GM08714 (cell line): Measurements from ENCODE around the gene HPN.
"Not testable (repeated sequence)": the region's sequence is repeated elsewhere in the genome, so short reads cannot be mapped to it uniquely, and the experiment has no call there.

Experiments
- H3K4me3 ChIP-seq: fragments of 200-500 bp; sonication (Bioruptor generic); 2 replicates; pipeline ENCODE4 v1.5.1; 2014; ENCODE audit warnings: mild to moderate bottlenecking, low read length, inconsistent platforms
- ZNF274 ChIP-seq: IDR thresholded peaks from 2 replicates; pipeline ENCODE4 v1.6.1; 2012; ENCODE audit warnings: mild to moderate bottlenecking, low read depth, low read length

Gene HPN

DNA sequence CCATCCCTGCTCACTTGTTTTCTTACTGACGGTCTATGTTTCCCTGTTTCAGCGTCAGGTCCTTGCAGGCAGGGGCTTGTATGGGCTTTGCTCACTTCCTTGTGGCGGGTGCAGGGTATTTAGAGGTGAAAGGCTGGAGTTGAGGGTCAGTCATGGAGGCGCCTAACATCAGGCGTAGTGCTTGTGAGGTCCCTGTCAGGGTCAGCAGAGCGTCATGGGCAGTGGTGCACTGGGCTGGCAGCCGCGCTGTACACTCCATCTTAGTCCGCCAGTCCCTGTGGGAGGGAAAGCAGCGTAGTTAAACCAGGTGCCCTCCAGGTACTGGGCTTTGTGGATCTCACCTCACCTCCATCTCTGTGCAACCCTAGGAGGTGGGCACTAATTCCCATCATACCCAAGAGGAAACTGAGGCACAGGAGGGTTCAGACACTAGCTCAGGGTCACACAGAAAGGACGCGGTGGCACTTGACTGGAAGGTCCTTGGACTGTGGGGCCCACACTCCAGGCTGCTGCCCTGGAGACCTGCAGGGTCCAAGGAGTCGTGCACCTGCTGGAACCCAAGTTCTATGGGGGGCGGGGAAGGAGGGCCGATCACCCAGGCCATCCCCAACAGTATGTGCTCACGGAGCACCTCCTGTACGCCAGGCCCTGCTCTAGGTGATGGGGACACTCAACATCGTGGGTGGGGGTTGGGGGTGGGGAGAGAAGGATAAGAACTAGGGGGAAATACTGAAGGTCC is 36.8 kb upstream of the HPN start:
- TF ChIP-seq ZNF274, result no peak
- no peak overlapping the region for H3K4me3 ChIP-seq

DNA sequence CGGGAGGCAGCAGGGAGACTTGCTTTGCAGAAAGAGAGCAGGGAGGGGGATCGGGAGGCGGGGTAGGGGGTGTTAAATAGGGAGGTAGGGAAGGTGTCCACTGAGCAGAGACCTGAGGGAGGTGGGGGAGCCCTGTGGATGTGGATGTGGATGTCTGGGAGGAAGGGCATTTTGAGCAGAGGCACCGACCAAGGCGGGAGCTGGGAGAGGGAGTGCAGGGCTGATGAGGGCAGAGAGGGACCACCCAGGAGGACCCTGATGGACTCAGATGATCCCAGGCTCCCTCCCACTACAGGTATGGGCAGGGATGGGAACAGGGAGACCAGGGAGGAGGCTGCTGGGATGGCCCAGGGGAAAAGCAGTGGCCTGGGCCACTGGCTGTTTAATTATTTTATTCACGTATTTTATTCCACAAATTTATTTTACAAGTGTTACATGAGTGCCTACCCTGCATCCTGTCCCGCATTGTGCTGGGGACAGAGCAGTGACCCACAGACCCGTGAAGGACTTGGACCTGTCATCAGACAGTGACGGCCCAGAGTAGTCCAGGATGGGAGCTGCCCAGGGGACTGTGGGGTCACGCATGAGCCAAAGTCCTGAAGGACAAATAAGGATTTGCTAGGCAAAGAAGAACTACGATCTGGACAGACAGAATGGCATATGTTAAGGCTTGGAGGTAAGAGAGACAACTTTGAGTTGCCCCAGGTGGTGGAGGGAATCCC is 36.1 kb upstream of the HPN start:
- TF ChIP-seq ZNF274, result no peak
- no peak overlapping the region for H3K4me3 ChIP-seq

DNA sequence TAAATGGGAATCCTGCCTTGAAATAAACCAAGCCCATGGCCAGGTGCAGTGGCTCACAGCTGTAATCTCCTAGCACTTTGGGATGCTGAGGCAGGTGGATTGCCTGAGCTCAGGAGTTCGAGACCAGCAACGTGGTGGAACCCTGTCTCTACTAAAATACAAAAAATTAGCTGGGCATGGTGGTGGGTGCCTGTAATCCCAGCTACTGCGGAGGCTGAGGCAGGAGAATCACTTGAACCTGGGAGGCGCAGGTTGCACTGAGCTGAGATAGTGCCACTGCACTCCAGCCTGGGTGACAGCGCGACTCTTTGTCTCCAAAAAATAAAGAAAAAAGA is 35.5 kb upstream of the HPN start:
- H3K4me3 ChIP-seq, result not testable (repeated sequence)

DNA sequence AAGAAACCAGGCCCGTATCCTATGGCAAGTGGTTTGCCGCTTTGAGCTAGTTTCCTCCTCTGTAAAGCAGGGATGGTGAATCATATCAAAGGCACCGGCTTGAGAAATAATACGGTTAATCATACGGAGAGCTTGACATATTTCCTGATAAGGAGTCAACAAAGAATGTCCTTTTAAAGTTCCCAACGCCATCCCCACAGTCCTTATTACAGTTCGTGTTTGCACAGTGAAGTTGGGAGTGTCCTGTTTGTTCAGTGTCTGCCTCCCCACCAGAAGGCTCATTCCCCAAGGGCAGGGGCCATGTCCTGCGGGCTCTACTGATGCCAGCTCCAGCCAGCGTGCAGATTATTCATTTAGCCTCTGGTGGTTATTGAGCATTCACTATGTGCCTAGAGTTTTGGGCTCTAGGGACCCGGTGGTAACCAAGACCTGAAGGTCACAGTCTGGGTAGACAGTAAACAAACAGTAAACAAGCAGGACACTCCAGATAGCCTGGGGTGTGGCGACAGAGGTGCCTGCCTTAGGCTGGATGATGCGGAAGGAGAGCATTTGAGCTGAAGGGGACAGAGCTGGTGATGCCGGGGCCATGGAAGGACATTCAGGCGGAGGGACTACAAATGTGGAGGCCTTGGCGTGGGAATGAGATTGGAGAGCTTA is 35.1 kb upstream of the HPN start:
- no peak overlapping the region for H3K4me3 ChIP-seq

DNA sequence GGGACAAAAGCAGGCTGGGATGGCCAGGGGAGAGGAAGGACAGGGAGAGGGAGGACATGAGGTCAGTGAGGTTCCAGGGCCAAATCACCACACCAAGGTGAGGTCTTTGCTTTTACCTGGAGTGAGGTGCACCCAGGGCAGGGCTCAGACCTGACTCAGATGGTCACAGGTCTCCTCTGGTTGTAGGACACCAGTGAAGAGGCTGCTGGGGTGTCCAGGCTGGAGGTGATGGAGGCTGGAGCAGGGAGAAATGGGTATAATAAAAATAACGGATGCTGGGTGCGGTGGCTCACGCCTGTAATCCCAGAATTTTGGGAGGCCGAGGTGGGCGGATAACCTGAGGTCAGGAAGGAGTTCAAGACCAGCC is 34.5 kb upstream of the HPN start:
- no peak for TF ChIP-seq ZNF274
- no peak overlapping the region for H3K4me3 ChIP-seq

More for the DNA sequence above, 35.1 kb upstream of the HPN start:
- TF ChIP-seq ZNF274, result no peak

DNA sequence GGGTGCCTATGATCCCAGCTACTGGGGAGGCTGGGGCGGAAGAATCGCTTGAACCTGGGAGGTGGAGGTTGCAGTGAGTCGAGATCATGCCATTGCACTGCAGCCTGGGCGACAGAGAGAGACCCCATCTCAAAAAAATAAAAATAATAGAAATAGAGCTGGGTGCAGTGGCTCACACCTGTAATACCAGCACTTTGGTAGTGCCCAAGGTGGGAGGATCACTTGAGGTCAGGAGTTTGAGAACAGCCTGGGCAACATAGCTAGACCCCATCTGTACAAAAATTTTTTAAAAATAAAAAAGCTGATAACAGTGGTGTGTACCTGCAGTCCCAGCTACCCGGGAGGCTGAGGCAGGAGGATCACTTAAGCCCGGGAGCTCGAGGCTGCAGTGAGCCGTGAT is 34.1 kb upstream of the HPN start:
- not testable (repeated sequence) for H3K4me3 ChIP-seq

DNA sequence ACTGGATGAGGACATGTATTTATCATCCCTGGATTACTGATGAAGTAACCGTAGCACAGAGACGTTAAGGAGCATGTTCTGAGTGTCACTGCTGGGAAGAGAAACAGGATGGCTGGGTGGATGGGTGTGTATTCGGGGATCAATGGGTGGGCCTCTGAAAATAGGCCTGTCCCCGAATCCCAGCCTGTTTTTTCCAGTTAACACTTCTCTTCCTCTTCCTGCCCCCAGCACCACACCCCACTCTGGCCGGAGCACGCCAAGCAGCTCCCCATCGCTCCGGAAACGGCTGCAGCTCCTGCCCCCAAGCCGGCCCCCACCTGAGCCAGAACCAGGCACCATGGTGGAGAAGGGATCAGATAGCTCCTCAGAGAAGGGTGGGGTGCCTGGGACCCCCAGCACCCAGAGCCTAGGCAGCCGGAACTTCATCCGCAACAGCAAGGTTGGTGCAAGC is 32.6 kb upstream of the HPN start:
- no peak for TF ChIP-seq ZNF274
- no peak overlapping the region for H3K4me3 ChIP-seq

DNA sequence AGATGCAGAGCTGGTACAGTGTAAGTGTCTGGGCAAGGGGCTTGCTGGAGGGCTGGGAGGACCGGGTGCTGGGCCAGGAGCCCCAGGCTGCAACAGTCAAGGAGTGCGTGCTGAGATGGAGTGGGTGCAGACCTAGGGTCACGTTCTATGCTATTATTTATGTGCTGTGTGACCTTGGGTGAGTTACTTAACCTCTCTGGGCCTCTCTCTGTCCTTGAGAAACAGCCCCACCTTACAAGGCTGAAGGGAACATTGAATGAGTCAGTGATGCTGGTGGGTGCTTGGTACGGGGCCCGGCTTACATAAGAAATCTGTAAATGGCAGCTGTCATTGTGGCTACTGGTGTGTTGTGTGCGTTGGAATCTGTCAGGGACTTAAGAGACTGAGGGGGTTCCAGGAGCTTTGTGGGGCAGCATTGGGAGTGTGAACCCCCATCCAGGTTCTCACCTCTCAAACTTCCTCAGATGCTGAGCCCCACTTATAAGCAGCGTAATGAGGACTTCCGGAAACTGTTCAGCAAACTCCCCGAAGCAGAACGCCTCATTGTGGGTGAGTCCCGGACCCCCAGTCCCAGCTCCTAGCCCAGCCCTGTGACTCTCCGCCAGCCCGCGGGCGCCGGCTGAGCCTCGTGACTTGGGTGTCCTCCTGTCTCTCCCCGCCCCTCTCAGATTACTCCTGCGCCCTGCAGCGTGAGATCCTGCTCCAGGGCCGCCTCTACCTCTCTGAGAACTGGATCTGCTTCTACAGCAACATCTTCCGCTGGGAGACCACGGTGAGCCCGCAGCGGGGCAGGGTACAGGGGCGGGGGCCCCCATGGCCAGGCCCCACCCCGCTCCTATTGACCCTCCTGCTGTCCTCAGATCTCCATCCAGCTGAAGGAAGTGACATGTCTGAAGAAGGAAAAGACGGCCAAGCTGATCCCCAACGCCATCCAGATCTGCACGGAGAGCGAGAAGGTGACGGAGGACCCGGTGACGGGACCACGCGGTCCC is 31.8 kb upstream of the HPN start:
- H3K4me3 ChIP-seq, result no peak overlapping the region
- TF ChIP-seq ZNF274, result no peak

DNA sequence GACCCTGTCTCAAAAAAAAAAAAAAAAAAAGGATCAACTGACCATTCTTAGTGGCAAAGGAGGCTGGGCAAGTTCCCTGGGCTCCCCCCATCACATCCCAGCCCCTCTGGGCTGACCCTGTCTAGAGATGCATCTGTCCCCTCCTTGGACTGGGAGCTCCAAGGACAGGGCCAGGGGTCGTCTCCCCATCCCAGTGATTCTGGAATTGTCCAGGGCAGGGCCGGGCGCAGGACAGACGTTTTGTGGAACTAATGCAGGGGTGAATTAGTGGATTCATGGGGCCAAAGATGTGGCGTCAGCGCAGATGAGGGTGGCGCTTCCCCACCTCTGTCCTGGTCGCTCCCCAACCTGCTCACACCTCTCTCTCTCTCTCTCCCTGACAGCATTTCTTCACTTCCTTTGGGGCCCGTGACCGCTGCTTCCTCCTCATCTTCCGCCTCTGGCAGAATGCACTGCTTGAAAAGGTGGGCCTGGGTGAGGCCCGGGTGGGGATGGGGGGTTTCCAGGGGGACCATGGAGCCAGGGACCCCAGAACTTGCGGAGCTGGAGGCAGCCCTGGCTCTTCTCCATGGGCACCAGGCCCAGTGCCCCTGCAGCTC is 30.3 kb upstream of the HPN start:
- H3K4me3 ChIP-seq, result no peak overlapping the region
- TF ChIP-seq ZNF274, result no peak

DNA sequence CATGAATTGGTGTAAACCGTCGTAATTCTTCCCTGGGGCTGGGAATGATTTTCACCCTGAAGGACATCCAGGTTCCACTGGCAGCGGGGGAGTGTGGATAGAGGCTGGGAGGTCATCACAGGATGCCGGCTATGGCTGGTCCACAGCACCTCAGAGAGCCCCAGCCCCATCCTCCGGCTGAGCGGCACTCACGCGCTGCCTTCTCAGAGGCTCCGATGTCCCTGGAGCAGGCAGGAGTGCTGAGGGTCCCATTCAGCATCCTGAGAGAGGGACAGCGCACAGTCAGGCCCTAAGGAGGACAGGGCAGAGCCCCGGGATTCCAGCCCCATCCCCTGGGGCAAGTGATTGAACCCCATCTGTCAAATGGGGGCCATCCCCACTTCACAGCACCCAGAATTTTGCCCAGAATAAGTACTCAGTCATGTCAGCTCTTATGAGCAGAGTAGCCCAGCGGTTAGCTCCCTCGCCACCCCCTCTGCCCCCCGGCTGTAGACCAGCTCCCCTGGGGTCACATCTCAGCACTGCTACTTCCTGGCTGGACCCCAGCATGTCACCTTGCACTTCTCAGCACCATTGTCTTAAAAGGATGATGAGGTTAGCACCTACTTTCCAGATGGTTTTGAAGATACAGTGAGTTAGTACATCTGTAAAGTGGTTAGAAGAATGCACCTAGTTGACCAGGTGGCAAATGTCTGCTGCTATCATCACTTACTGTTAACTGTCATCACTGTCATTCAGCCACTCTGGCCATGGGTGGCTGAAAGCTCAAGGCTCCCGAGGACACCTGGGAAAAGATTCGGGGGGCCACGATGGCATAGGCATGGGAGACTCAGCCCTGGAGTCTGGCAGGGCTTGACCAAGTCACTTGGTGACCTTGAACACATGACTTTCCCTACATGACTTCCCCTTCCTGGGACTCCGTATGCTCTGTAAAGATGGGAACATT is 29.5 kb upstream of the HPN start:
- no peak overlapping the region for H3K4me3 ChIP-seq
- TF ChIP-seq ZNF274, result no peak

DNA sequence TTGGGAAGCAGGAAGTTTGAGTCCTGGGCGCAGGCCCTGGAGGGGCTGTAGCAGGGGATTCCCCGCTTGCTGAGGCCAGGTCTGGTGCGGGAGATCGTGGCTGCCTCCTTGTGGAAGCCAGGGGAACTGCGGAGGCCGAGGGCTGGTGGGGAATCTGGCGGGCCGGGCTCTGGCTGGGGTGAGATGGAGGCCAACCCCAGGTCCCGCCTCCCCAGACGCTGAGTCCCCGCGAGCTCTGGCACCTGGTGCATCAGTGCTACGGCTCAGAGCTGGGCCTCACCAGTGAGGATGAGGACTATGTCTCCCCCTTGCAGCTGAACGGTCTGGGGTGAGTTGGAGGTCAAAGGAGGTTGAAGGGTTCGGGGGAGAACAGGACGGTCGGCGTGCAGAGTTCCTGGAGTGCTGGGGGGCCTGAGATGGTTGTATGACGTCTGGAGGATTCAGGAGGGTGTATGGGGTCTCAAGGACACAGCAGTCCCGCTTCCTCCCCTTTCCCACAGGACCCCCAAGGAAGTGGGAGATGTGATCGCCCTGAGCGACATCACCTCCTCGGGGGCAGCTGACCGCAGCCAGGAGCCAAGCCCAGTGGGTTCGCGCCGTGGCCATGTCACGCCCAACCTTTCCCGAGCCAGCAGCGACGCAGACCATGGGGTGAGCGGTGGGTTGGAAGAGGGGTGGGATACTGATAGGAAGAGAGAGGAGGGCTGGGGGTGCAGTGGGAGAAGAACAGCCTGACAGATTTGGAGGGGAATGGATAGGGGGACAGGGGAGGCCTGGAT is 28.3 kb upstream of the HPN start:
- no peak for TF ChIP-seq ZNF274
- no peak overlapping the region for H3K4me3 ChIP-seq

DNA sequence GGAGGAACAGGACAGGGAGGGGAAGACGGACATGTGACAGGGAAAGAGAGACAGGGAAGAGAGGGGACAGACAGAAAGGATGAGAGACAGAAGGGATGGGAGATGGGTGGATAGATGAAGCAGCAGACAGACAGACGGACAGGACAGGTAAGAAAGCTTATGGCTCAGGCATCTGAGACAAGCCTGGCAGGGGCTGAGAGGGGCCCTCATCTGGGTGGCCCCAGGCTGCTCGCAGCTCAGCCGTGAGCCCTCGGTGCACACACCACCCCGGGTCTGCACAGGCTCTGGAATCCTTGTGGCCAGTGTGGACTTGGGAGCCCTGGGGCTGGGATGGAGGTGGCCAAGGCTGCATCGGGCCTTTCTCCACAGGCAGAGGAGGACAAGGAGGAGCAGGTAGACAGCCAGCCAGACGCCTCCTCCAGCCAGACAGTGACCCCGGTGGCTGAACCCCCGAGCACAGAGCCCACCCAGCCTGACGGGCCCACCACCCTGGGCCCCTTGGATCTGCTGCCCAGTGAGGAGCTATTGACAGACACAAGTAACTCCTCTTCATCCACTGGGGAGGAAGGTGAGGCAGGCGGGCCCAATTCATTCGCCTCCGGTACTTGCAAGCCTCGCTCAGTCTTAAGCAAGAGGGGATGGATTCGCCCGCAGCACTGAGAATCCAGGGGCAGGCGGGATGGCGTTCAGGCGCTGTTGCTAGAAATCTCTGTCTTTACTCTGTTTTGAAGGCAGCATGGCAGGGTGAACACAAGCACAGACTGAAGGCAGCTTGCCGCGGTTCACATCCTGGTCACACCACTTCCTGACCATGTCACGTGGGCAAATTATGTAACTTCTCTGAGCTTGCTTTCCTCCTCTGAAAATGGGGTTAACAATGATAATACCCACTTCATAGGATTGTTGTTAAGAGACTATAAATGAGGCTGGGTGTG is 27.4 kb upstream of the HPN start:
- no peak overlapping the region for H3K4me3 ChIP-seq
- no peak for TF ChIP-seq ZNF274

DNA sequence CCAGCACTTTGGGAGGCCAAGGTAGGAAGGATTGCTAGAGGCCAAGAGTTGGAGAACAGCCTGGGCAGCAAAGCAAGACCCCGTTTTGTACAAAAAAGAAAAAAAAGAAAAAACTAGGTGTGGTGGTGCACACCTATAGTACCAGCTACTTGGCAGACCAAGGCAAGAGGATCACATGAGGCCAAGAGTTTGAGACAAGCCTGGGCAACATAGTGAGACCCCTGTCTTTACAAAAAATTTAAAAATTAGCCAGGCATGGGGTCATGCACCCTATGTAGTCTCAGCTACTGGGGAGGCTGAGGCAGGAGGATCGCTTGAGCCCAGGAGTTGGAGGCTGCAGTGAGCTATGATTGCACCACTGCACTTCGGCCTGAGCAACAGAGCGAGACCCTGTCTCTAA is 26.7 kb upstream of the HPN start:
- not testable (repeated sequence) for H3K4me3 ChIP-seq
